Measurements from ENCODE around the gene NTM. TPM values are rescaled to one million over a fixed set of nuclear protein-coding genes. Genes with fewer than 3 reads are reported as not detected.

The NTM gene
- total RNA-seq (2022) (0.73 and 1.1 TPM in 2 replicates), Bru-seq, nascent RNA (percentile 13 among the genes with signal in this experiment), BruChase-seq, experiment 1, labeled RNA remaining after a 2-hour chase (percentile 16 among the genes with signal in this experiment), BruChase-seq, experiment 2, labeled RNA remaining after a 6-hour chase (percentile 12 among the genes with signal in this experiment)
- long read RNA-seq: 0 reads

- no peak within 1 kb of the TSS for H3K27ac Mint-ChIP-seq (ENCODE audit: unreplicated experiment)
- Histone ChIP-seq H3K9me3 (peaks cover 4% of the 10 kb centered on the region; the same call in 1 of the 2 replicates), H3K4me1 (no peaks in the 10 kb centered on the region), H3K4me3 (ENCODE audit: low read depth, low read length) (no peak within 1 kb of the TSS), H3K36me3 (ENCODE audit: control insufficient read depth, insufficient read depth, low read length) (no peaks in the 10 kb centered on the region), H3K27me3 (replicated peaks; ENCODE audit: control insufficient read depth, insufficient read depth, low read length) (0 out of 2 replicates have a peak, but pooled peaks cover 1% of the 10 kb centered on the region)
- no TSS peak for BruUV-seq (replicated peaks)
- DNase-seq: no peak
- H3K27me3 Mint-ChIP-seq (ENCODE audit: insufficient read depth, unreplicated experiment): peaks cover 7% of the 10 kb centered on the region
- no peak for TF ChIP-seq CTCF (IDR thresholded peaks at IDR 0.05; ENCODE audit: insufficient read depth in 1 of 2, low read depth in 1 of 2, low read length in 1 of 2, severe bottlenecking in 1 of 2, unreplicated experiment in 1 of 2)
- ChIA-PET POLR2A (no interaction called here), CTCF (no interaction called here)
- no peaks in the 10 kb centered on the region for H3K36me3 Mint-ChIP-seq (ENCODE audit: insufficient read depth, unreplicated experiment)
- no peaks in the 10 kb centered on the region for H3K9me3 Mint-ChIP-seq (ENCODE audit: unreplicated experiment)
- intact Hi-C loops (cut with micrococcal nuclease; ENCODE audit: unreplicated experiment): no loop called here
- no peaks in the 10 kb centered on the region for H3K4me1 Mint-ChIP-seq (ENCODE audit: low read depth, unreplicated experiment)
- no peak within 1 kb of the TSS for H3K4me3 Mint-ChIP-seq (ENCODE audit: unreplicated experiment)
These were observed at the start of gene NTM for GRCh38 chr11:131370090-131370751. NTM (plus strand) TSS chr11:131370615.

- no peak for TF ChIP-seq CTCF (IDR thresholded peaks at IDR 0.05; ENCODE audit: insufficient read depth in 1 of 2, low read depth in 1 of 2, low read length in 1 of 2, severe bottlenecking in 1 of 2, unreplicated experiment in 1 of 2)
- ChIA-PET CTCF (no interaction called here), POLR2A (no interaction called here)
- no peak overlapping the region for H3K4me3 Mint-ChIP-seq (ENCODE audit: unreplicated experiment)
- no peaks in the 10 kb centered on the region for H3K9me3 Mint-ChIP-seq (ENCODE audit: unreplicated experiment)
- H3K27ac Mint-ChIP-seq (ENCODE audit: unreplicated experiment): no peak overlapping the region
- peaks cover 14% of the 10 kb centered on the region for H3K27me3 Mint-ChIP-seq (ENCODE audit: insufficient read depth, unreplicated experiment)
- DNase-seq: no peak
- Histone ChIP-seq H3K4me1 (no peaks in the 10 kb centered on the region), H3K4me3 (ENCODE audit: low read depth, low read length) (no peak overlapping the region), H3K36me3 (ENCODE audit: control insufficient read depth, insufficient read depth, low read length) (no peaks in the 10 kb centered on the region), H3K27me3 (replicated peaks; ENCODE audit: control insufficient read depth, insufficient read depth, low read length) (no peaks in the 10 kb centered on the region; the same call in 1 of the 2 replicates), H3K9me3 (no peaks in the 10 kb centered on the region)
- no TSS peak for BruUV-seq (replicated peaks)
- H3K36me3 Mint-ChIP-seq (ENCODE audit: insufficient read depth, unreplicated experiment): no peaks in the 10 kb centered on the region
- H3K4me1 Mint-ChIP-seq (ENCODE audit: low read depth, unreplicated experiment): no peaks in the 10 kb centered on the region
- intact Hi-C loops (cut with micrococcal nuclease; ENCODE audit: unreplicated experiment): no loop called here
These were observed 45.4 kb upstream of the NTM start for GRCh38 chr11:131324921-131325570.

- no peak for DNase-seq
- Mint-ChIP-seq H3K9me3 (ENCODE audit: unreplicated experiment) (no peaks in the 10 kb centered on the region), H3K4me3 (ENCODE audit: unreplicated experiment) (no peak overlapping the region), H3K36me3 (ENCODE audit: insufficient read depth, unreplicated experiment) (no peaks in the 10 kb centered on the region), H3K27me3 (ENCODE audit: insufficient read depth, unreplicated experiment) (peaks cover 16% of the 10 kb centered on the region), H3K4me1 (ENCODE audit: low read depth, unreplicated experiment) (no peaks in the 10 kb centered on the region), H3K27ac (ENCODE audit: unreplicated experiment) (no peak overlapping the region)
- ChIA-PET POLR2A (no interaction called here), CTCF (no interaction called here)
- Histone ChIP-seq H3K27me3 (replicated peaks; ENCODE audit: control insufficient read depth, insufficient read depth, low read length) (no peaks in the 10 kb centered on the region; the same call in 1 of the 2 replicates), H3K9me3 (no peaks in the 10 kb centered on the region), H3K36me3 (ENCODE audit: control insufficient read depth, insufficient read depth, low read length) (no peaks in the 10 kb centered on the region), H3K4me1 (no peaks in the 10 kb centered on the region), H3K4me3 (ENCODE audit: low read depth, low read length) (no peak overlapping the region)
- intact Hi-C loops (cut with micrococcal nuclease; ENCODE audit: unreplicated experiment): no loop called here
- no TSS peak for BruUV-seq (replicated peaks)
- TF ChIP-seq CTCF (IDR thresholded peaks at IDR 0.05; ENCODE audit: insufficient read depth in 1 of 2, low read depth in 1 of 2, low read length in 1 of 2, severe bottlenecking in 1 of 2, unreplicated experiment in 1 of 2): no peak
These were observed 43.6 kb upstream of the NTM start for GRCh38 chr11:131326829-131327228.

Data from Caco-2 (cell line).